IPS DF 6.9 (cell line): Measurements from ENCODE around the gene FAM131B.

Source experiments
- DNase-seq: peaks from one replicate; pipeline ENCODE4 v3.0.0-alpha.2; 2013; ENCODE audit warnings: low read depth, low spot score
- H3K27ac ChIP-seq: one replicate; pipeline ENCODE4 v1.5.1; 2013; ENCODE audit warnings: low read length, control low read depth
- H3K27me3 ChIP-seq: 2 replicates; pipeline ENCODE4 v1.6.1; 2013; ENCODE audit warnings: mild to moderate bottlenecking, low read length; ENCODE audit not compliant: control insufficient read depth, insufficient read depth
- H3K36me3 ChIP-seq: 2 replicates; pipeline ENCODE4 v1.6.1; 2013; ENCODE audit warnings: low read length; ENCODE audit not compliant: control insufficient read depth, insufficient read depth
- H3K4me1 ChIP-seq: 2 replicates; pipeline ENCODE4 v1.6.1; 2013; ENCODE audit warnings: low read length; ENCODE audit not compliant: control insufficient read depth, insufficient read depth
- H3K4me3 ChIP-seq: 2 replicates; pipeline ENCODE4 v1.5.1; 2013; ENCODE audit warnings: mild to moderate bottlenecking, low read length
- H3K9me3 ChIP-seq: 2 replicates; pipeline ENCODE4 v1.6.1; 2013; ENCODE audit warnings: low read length, inconsistent platforms; ENCODE audit not compliant: control insufficient read depth, insufficient read depth
- WGBS: extraction: QIAGEN DNeasy Blood & Tissue Kit; methylation state at CpG from one replicate; pipeline ENCODE4 v1.1.7; 2013; ENCODE audit warnings: mixed read lengths, missing lambda C conversion rate; ENCODE audit not compliant: insufficient read length, insufficient coverage; 5-methylcytosine and 5-hydroxymethylcytosine counted together

The FAM131B gene

DNA sequence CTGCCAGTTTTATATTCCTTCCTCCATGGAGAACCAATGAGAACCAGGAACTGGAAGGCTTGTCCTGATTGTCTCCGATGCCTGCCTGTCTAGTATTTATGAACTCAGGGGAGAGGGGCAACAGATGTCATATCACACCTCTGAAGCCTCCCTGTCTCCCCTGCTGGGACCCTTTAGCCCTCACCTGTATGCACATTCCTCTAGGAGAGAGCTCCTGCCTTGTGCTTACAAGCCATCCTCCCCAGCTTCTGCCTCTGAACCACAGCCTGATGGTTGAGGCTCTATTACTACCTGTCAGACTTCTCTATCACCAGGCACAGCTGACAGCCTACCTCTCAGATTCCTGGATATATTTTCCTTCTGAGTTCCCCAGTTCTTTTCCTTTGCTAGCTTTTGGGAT, 5.9 kb upstream of the FAM131B start:
- Histone ChIP-seq H3K27ac (no peak overlapping the region), H3K36me3 (no peaks in the 10 kb centered on the region)
- WGBS: no CpG with 5 or more reads among the region's 1 CpG

DNA sequence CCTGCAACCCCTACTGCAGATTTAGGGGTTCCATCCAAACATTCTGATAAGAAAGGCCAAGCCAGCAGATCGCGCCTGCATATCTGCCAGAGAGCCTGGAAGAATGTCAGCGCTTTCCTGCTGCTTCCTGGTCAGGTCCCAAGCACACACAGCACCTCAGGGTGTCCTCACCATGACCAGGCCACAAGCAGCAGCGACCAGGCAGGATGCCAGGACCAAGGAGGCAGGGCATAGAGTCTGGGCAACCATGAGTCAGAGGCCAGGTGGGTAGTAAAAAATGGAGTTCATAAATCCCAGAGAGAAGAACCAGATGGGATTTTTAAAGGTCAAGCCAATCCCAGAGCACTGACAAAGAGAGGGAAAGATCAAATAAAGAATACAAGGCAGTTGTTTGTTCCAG, 5.5 kb upstream of the FAM131B start:
- Histone ChIP-seq H3K4me3 (no peak overlapping the region), H3K27ac (no peak overlapping the region), H3K36me3 (no peaks in the 10 kb centered on the region), H3K4me1 (peaks cover 1% of the 10 kb centered on the region; the same call in 1 of the 2 replicates), H3K27me3 (0 out of 2 replicates have a peak, but pooled peaks cover 2% of the 10 kb centered on the region), H3K9me3 (no peaks in the 10 kb centered on the region)
- DNase-seq: no peak
- WGBS: no CpG with 5 or more reads among the region's 4 CpGs

More for the DNA sequence above, 5.9 kb upstream of the FAM131B start:
- DNase-seq: no peak
- Histone ChIP-seq H3K4me1 (peaks cover 1% of the 10 kb centered on the region; the same call in 1 of the 2 replicates), H3K4me3 (no peak overlapping the region), H3K27me3 (0 out of 2 replicates have a peak, but pooled peaks cover 2% of the 10 kb centered on the region), H3K9me3 (no peaks in the 10 kb centered on the region)

DNA sequence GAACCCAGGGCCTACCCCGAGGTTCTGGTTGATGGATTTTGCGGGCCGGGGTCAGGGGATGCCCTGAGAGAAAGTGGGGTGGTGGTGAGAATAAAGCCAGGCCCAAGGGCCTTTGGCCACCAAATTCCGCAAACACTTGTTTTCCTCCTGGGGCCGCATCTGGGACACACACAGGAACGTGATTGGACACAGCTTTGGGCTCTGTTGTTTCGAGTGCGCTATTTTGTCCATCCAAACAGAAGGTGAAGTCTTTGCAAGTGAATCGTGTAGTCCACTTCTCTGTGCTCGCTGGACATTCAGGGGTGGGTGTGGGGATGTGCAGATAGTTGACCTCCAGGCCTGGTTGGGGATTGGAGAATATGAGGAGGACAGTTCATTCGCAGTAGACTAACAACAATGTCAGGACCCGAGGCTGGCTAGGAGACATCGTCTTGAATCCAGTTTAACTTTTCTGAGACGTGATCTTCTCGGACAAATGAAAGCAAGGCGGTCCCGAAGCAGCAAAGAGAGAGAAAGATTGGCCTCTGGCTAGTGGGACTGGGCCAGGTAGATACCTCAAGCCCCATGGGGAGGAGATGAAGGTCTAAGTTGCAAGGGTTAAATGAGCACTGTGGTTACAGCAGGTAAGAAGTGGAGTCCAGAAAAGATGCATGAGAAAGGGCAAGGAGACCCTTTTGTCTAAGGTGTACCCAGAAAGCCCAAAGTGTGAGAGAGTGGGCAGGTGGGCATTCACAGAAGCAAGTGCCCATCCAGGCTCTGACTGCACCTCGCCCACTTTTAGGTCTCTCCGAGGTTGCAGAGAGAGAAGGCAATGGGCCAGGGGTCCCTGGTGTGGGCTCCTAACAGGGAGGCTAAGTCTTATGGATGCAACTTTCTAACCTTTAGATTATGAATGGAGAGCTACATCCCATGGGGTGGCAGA, 764 bp upstream of the FAM131B start:
- DNase-seq: no peak
- Histone ChIP-seq H3K27me3 (0 out of 2 replicates have a peak, but pooled peaks cover 2% of the 10 kb centered on the region), H3K27ac (no peak overlapping the region), H3K4me3 (peak overlapping the region; percentile 84; the same call in 1 of the 2 replicates), H3K9me3 (no peaks in the 10 kb centered on the region), H3K36me3 (peaks cover 2% of the 10 kb centered on the region; the same call in 1 of the 2 replicates), H3K4me1 (no peaks in the 10 kb centered on the region; the same call in 1 of the 2 replicates)
- no CpG with 5 or more reads among the region's 19 CpGs for WGBS

DNA sequence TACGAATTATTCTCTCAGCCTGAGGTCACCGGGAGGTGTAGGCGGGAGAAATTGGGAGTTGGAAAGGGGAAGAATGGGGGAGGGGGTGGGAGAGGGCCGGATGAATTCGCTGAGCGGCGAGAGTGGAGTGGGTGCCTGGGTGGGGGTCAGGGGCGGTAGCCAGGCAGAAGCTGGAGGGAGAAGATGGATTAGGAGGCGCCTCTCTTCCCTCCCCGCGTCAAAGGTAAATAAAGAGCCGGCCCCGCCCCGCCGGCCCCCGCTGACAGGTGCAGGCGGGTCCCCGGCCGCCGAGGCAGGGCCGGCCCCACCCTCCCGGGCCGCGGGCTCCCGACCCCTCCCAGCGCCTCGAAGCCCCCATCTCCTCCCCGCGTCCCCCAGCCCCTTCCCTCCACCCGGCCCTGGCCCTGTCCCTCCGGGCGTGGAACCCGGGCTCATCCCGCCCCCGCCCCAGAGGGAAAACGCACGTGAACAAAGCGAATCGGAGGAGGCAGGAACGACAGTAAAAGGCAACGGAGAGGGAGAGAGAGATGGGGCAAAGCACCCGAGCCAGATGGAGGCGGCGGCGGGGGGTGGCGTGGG, 872 bp downstream of the FAM131B start:
- peak overlapping the region; percentile 84; the same call in 1 of the 2 replicates for H3K4me3 ChIP-seq
- 0 out of 2 replicates have a peak, but pooled peaks cover 2% of the 10 kb centered on the region for H3K27me3 ChIP-seq
- WGBS: no CpG with 5 or more reads among the region's 46 CpGs

DNA sequence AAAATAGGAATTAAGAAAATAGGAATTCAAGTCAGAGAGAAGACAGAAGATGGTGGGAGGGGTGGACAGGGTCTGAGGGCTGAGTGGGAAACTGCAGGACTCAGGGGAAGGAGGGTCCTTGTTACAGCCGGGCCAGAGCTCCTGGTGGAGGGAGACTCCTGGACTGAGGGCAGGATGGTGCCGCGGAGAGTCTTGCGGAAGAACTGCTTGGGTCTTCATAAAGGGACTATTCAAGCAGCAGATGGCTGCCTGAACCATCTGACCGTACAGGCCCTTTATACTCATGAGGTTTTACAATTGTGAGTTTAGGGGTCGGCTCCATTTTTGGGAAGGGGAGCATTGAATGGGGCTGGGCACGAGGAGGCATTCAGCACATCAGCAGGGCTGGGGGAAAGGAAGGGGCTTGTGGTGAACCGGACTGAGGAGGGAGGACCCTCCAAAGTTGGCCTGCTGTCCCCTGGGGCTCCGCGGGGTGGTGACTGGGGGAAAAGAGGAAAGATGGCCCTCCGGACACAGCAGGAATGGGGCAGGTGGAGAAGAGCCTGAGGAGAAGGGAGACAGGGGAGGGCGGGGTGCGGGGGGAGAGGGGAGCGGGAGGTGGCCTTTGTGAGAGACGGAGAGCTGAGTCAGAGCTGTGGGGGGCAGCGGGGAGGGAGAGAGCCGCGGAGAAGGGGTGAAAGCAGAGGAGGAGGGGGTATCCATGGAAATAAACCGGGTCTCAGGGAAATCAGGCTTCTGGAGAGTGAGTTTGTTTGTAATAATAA, 1.5 kb downstream of the FAM131B start:
- Histone ChIP-seq H3K4me3 (peak overlapping the region; percentile 84; the same call in 1 of the 2 replicates), H3K36me3 (peaks cover 14% of the 10 kb centered on the region; the same call in 1 of the 2 replicates), H3K27me3 (0 out of 2 replicates have a peak, but pooled peaks cover 2% of the 10 kb centered on the region), H3K27ac (no peak overlapping the region), H3K9me3 (no peaks in the 10 kb centered on the region), H3K4me1 (no peaks in the 10 kb centered on the region; the same call in 1 of the 2 replicates)
- WGBS: no CpG with 5 or more reads among the region's 19 CpGs
- DNase-seq: no peak

More for the DNA sequence above, 872 bp downstream of the FAM131B start:
- H3K9me3 ChIP-seq: no peaks in the 10 kb centered on the region
- H3K36me3 ChIP-seq: peaks cover 7% of the 10 kb centered on the region; the same call in 1 of the 2 replicates
- H3K4me1 ChIP-seq: no peaks in the 10 kb centered on the region; the same call in 1 of the 2 replicates
- no peak for DNase-seq
- H3K27ac ChIP-seq: no peak overlapping the region

DNA sequence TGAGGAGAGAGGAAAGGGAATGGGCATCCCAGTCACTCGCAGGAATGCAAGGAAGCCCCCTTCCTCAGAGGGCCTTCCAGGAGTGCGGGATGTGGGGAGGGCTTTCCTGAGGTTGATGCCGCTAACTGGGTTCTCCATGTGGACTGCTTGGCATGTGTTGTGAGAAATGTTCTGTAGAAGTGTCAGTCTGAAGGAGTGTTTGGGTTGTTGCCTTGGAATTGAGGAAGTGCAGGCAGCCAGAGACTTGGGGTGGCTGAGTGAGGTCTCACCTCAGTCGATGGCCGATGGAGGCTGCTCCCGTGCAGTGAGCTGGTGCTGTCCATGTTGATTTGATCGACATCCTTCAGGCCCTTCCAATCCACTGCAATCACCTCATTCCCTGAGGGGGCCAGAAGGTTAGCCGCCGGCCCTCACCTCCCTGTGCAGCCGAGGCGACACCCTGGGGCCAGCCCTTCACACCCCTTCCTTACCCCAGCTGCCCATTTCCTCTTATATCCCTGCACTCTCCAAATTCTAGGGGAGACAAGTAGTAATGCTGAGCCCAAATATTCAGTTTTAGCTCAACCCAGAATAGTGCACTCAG, 2.7 kb downstream of the FAM131B start:
- H3K4me1 ChIP-seq: no peaks in the 10 kb centered on the region; the same call in none of the 2 replicates
- no peak overlapping the region for H3K4me3 ChIP-seq
- no CpG with 5 or more reads among the region's 11 CpGs for WGBS
- H3K27me3 ChIP-seq: 0 out of 2 replicates have a peak, but pooled peaks cover 2% of the 10 kb centered on the region
- H3K27ac ChIP-seq: no peak overlapping the region
- H3K9me3 ChIP-seq: no peaks in the 10 kb centered on the region
- peaks cover 17% of the 10 kb centered on the region; the same call in 1 of the 2 replicates for H3K36me3 ChIP-seq
- DNase-seq: no peak

DNA sequence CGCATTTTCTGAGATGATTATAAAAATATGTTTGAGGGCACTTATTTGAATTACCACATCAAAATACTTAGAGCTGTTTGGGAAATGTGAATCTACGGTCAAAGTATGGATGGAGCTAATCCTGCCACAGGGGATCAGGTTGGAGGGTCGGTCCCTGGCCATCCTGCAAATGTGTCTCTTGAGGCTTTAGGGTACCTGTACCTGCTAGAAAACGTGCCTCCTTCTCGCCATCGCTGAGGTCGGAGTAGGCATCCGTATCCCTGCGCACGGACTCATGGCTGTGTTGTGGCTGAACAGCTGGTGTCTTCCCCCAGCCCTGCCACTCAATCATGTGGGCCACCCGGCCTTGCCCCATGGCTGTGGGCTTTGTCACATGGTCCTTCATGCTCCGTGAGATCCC, 3.9 kb downstream of the FAM131B start:
- peaks cover 17% of the 10 kb centered on the region; the same call in 1 of the 2 replicates for H3K36me3 ChIP-seq
- 0 out of 2 replicates have a peak, but pooled peaks cover under 1% of the 10 kb centered on the region for H3K27me3 ChIP-seq
- no peak for DNase-seq
- no peaks in the 10 kb centered on the region for H3K9me3 ChIP-seq
- H3K4me3 ChIP-seq: no peak overlapping the region
- WGBS: no CpG with 5 or more reads among the region's 12 CpGs
- no peaks in the 10 kb centered on the region; the same call in none of the 2 replicates for H3K4me1 ChIP-seq
- no peak overlapping the region for H3K27ac ChIP-seq

DNA sequence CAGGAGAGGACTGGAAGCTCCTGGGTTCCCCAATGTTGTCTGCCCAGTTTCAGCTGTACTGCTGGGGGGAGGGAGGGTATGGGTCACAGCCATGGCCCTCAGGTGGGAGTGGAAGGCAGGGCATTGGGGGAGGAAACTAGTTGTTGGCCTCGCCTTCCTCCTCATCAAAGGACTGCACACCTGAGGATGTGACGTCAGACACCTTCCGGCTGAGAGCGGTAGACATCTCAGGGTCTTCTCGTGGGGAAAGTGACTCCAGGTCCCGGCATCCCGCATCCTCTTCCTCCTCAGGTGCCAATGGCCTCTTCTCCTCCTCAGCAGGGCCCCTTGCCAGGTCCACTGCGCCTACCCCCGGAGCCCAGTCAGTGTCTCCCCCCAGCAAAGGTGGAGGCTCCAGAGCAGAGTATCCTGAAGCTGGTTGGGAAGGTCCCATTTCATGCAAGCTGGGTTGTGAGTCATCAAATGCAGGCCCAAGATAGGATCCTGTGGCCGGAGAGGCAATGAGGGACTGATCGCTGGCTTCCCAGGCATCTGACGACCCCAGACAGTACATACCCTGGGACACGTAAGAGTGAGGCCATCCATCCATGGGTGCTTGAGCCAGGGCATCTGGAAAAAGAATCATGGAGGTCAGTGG, 6.0 kb downstream of the FAM131B start:
- Histone ChIP-seq H3K9me3 (no peaks in the 10 kb centered on the region), H3K4me1 (peaks cover 2% of the 10 kb centered on the region; the same call in 1 of the 2 replicates), H3K36me3 (peaks cover 17% of the 10 kb centered on the region; the same call in 1 of the 2 replicates), H3K27ac (no peak overlapping the region), H3K27me3 (no peaks in the 10 kb centered on the region), H3K4me3 (no peak overlapping the region)
- no CpG with 5 or more reads among the region's 13 CpGs for WGBS
- DNase-seq: no peak
